NCI-H2029 treated with DMSO at 0.1 percent for 48 hours (cell line): ENCODE results near the gene GPATCH2.

Source experiments
- DNase-seq: peaks from one replicate; lab custom pipeline; 2025; lab: John Stamatoyannopoulos, UW

The GPATCH2 gene

GRCh38 chr1:217577336-217577735 lies 53.6 kb downstream of the GPATCH2 start:
- DNase-seq = no peak

- no peak for DNase-seq
These were observed 56.5 kb downstream of the GPATCH2 start for GRCh38 chr1:217574265-217574949.

GRCh38 chr1:217569021-217569420 lies 61.9 kb downstream of the GPATCH2 start:
- no peak for DNase-seq

GRCh38 chr1:217568200-217568599 lies 62.7 kb downstream of the GPATCH2 start:
- no peak for DNase-seq

- no peak for DNase-seq
These were observed 66.1 kb downstream of the GPATCH2 start for GRCh38 chr1:217564833-217565232.

GRCh38 chr1:217564207-217564606 lies 66.7 kb downstream of the GPATCH2 start:
- no peak for DNase-seq

- DNase-seq = no peak
These were observed 67.7 kb downstream of the GPATCH2 start for GRCh38 chr1:217563179-217563578.

- no peak for DNase-seq
These were observed 68.5 kb downstream of the GPATCH2 start for GRCh38 chr1:217562229-217562878.

GRCh38 chr1:217561446-217561845 lies 69.4 kb downstream of the GPATCH2 start:
- no peak for DNase-seq

- DNase-seq = no peak
These were observed 76.0 kb downstream of the GPATCH2 start for GRCh38 chr1:217554849-217555248.

GRCh38 chr1:217553949-217554509 lies 76.9 kb downstream of the GPATCH2 start:
- DNase-seq = no peak

GRCh38 chr1:217552339-217552951 lies 78.4 kb downstream of the GPATCH2 start:
- no peak for DNase-seq

GRCh38 chr1:217542837-217543236 lies 88.1 kb downstream of the GPATCH2 start:
- DNase-seq = no peak

- no peak for DNase-seq
These were observed 88.6 kb downstream of the GPATCH2 start for GRCh38 chr1:217542136-217542777.

- DNase-seq = no peak
These were observed 90.6 kb downstream of the GPATCH2 start for GRCh38 chr1:217540321-217540720.

GRCh38 chr1:217539510-217539909 lies 91.4 kb downstream of the GPATCH2 start:
- DNase-seq = no peak

GRCh38 chr1:217535601-217536377 lies 95.1 kb downstream of the GPATCH2 start:
- DNase-seq = no peak

GRCh38 chr1:217534566-217534965 lies 96.3 kb downstream of the GPATCH2 start:
- DNase-seq = peak; percentile 10

- no peak for DNase-seq
These were observed 102.6 kb downstream of the GPATCH2 start for GRCh38 chr1:217528271-217528670.

GRCh38 chr1:217527151-217527550 lies 103.7 kb downstream of the GPATCH2 start:
- DNase-seq = no peak

- no peak for DNase-seq
These were observed 104.3 kb downstream of the GPATCH2 start for GRCh38 chr1:217526636-217527035.
